Fibroblast of lung (primary cell): ENCODE data around the gene WNT6. TPM values are rescaled to one million over a fixed set of nuclear protein-coding genes. Genes with fewer than 3 reads are reported as not detected.

ENCODE experiments used
- DNase-seq, 2 donors: peaks; one replicate each; pipeline versions ENCODE4 v3.0.0 to v3.0.0-alpha.2; 2010; ENCODE audit warnings: low read depth in 2 of 2
- H2AFZ ChIP-seq: 2 replicates; pipeline ENCODE4 v1.5.1; 2012; ENCODE audit warnings: low read length, control low read depth, inconsistent platforms
- H3K27ac ChIP-seq: 2 replicates; pipeline ENCODE4 v1.5.1; 2011; ENCODE audit warnings: low read length, control low read depth; ENCODE audit not compliant: insufficient read depth
- H3K27me3 ChIP-seq: 2 replicates; pipeline ENCODE4 v1.5.1; 2011; ENCODE audit warnings: mild to moderate bottlenecking, low read length; ENCODE audit not compliant: control insufficient read depth, insufficient read depth
- H3K36me3 ChIP-seq: 2 replicates; pipeline ENCODE4 v1.5.1; 2011; ENCODE audit warnings: low read length; ENCODE audit not compliant: control insufficient read depth, insufficient read depth
- H3K4me1 ChIP-seq: 2 replicates; pipeline ENCODE4 v1.5.1; 2011; ENCODE audit warnings: low read length; ENCODE audit not compliant: control insufficient read depth, insufficient read depth; ENCODE audit errors: extremely low read depth
- H3K4me2 ChIP-seq: 2 replicates; pipeline ENCODE4 v1.5.1; 2011; ENCODE audit warnings: low read length, control low read depth; ENCODE audit not compliant: insufficient read depth; ENCODE audit errors: extremely low read depth
- H3K4me3 ChIP-seq, 4 experiments: fragments of 200-600 bp in 1 of 4; sonication (generic) in 1 of 4; replicated peaks in 1 of 4; 2 replicates each; pipeline ENCODE4 v1.5.1; 2011 to 2016; ENCODE audit warnings: low read length in 4 of 4, low read depth in 3 of 4, mild to moderate bottlenecking in 3 of 4, control low read depth in 2 of 4, inconsistent platforms in 1 of 4, mixed read lengths in 1 of 4; ENCODE audit not compliant: insufficient read depth in 1 of 4; ENCODE audit errors: control extremely low read depth in 1 of 4
- H3K79me2 ChIP-seq: 2 replicates; pipeline ENCODE4 v1.5.1; 2012; ENCODE audit warnings: mild to moderate bottlenecking, low read length, inconsistent platforms; ENCODE audit not compliant: control insufficient read depth, insufficient read depth
- H3K9ac ChIP-seq: 2 replicates; pipeline ENCODE4 v1.5.1; 2011; ENCODE audit warnings: mild to moderate bottlenecking, low read length, control low read depth; ENCODE audit not compliant: insufficient read depth
- H3K9me3 ChIP-seq: 2 replicates; pipeline ENCODE4 v1.5.1; 2012; ENCODE audit warnings: low read depth, low read length; ENCODE audit not compliant: control insufficient read depth, insufficient read depth
- H4K20me1 ChIP-seq: 2 replicates; pipeline ENCODE4 v1.5.1; 2011; ENCODE audit warnings: low read length; ENCODE audit not compliant: control insufficient read depth, insufficient read depth; ENCODE audit errors: extremely low read depth
- CTCF ChIP-seq, 2 donors: IDR thresholded peaks in 1 of 2; conservative IDR thresholded peaks in 1 of 2; 1 replicate in 1 of 2; 2 replicates in 1 of 2; pipeline ENCODE4 v1.5.1; 2011 to 2012; ENCODE audit warnings: low read length in 2 of 2, control low read depth in 1 of 2, inconsistent platforms in 1 of 2, low read depth in 1 of 2, mild to moderate bottlenecking in 1 of 2
- EZH2 ChIP-seq: IDR thresholded peaks from 2 replicates; pipeline ENCODE4 v1.5.1; 2012; ENCODE audit warnings: low read length, control low read depth, mild to moderate bottlenecking; ENCODE audit errors: missing control alignments
- polyA plus RNA-seq, 2 donors: library from polyadenylated mRNA; depleted of rRNA in 1 of 2; stranded (reverse) in 1 of 2; unstranded in 1 of 2; fragments of >200 nt; gene quantifications; 2 replicates each; pipeline ENCODE4 v1.2.1, GENCODE V29; 2011 to 2012; ENCODE audit warnings: missing spikeins in 1 of 2
- total RNA-seq: library from RNA; depleted of rRNA; stranded (reverse); fragments of >200 nt; gene quantifications from 2 replicates; pipeline ENCODE4 v1.2.1, GENCODE V29; 2014

Gene WNT6
- total and polyA plus RNA-seq, 2 donors (not counting 1 experiment from before 2014, with no cell fraction given): not detected

GRCh38 chr2:218910741-218911140 is 51.1 kb downstream of the WNT6 start:
- DNase-seq: no peak
- no peak overlapping the region for H3K9ac ChIP-seq
- H3K4me1 ChIP-seq: no peaks in the 10 kb centered on the region
- no peaks in the 10 kb centered on the region for H3K9me3 ChIP-seq
- no peaks in the 10 kb centered on the region for H4K20me1 ChIP-seq
- H3K27ac ChIP-seq: no peak overlapping the region
- TF ChIP-seq EZH2: no peak
- no peak overlapping the region for H2AFZ ChIP-seq
- no peaks in the 10 kb centered on the region for H3K36me3 ChIP-seq
- no peak overlapping the region for H3K4me2 ChIP-seq
- H3K4me3 ChIP-seq: no peak overlapping the region
- no peaks in the 10 kb centered on the region for H3K27me3 ChIP-seq
- H3K79me2 ChIP-seq: no peaks in the 10 kb centered on the region

- Histone ChIP-seq H3K27ac (no peak overlapping the region), H3K4me3 (no peak overlapping the region), H3K36me3 (no peaks in the 10 kb centered on the region), H3K4me1 (no peaks in the 10 kb centered on the region), H2AFZ (no peak overlapping the region), H3K79me2 (no peaks in the 10 kb centered on the region), H3K27me3 (no peaks in the 10 kb centered on the region), H3K9ac (no peak overlapping the region), H3K4me2 (no peak overlapping the region), H3K9me3 (no peaks in the 10 kb centered on the region), H4K20me1 (no peaks in the 10 kb centered on the region)
- no peak for TF ChIP-seq CTCF (conservative IDR thresholded peaks at IDR 0.05 in 1 of 2, IDR thresholded peaks at IDR 0.05 in 1 of 2; ENCODE audit: low read depth in 1 of 2, low read length in 2 of 2)
- no peak for TF ChIP-seq EZH2
- DNase-seq: no peak
These were observed 60.9 kb downstream of the WNT6 start for GRCh38 chr2:218920504-218920903.

Other genes with a start within 250 kb of the WNT6 start
- gene ZNF142, start 200.2 kb upstream of the WNT6 start, total RNA-seq: 5.6 and 7.3 TPM in 2 replicates
- gene ZNF142, start 200.2 kb upstream of the WNT6 start, polyA plus RNA-seq: 4.3 and 8.1 TPM in 2 replicates
- 26.2 and 38.3 TPM in 2 replicates for gene BCS1L, start 200.1 kb upstream of the WNT6 start, total RNA-seq
- 28.8 and 38.8 TPM in 2 replicates for gene BCS1L, start 200.1 kb upstream of the WNT6 start, polyA plus RNA-seq
- gene RNF25, start 187.8 kb upstream of the WNT6 start, total RNA-seq: 26.7 and 39.1 TPM in 2 replicates
- 42.1 and 75.0 TPM in 2 replicates for gene RNF25, start 187.8 kb upstream of the WNT6 start, polyA plus RNA-seq
- gene STK36, start 187.7 kb upstream of the WNT6 start, total RNA-seq: 32.1 and 36.0 TPM in 2 replicates
- gene STK36, start 187.7 kb upstream of the WNT6 start, polyA plus RNA-seq: 21.4 and 24.7 TPM in 2 replicates
- 5.9 and 9.4 TPM in 2 replicates for gene TTLL4, start 149.0 kb upstream of the WNT6 start, total RNA-seq
- 6.1 and 14.4 TPM in 2 replicates for gene TTLL4, start 149.0 kb upstream of the WNT6 start, polyA plus RNA-seq
- gene CYP27A1, start 77.7 kb upstream of the WNT6 start, total RNA-seq: 40.6 and 53.8 TPM in 2 replicates
- 12.7 and 16.2 TPM in 2 replicates for gene CYP27A1, start 77.7 kb upstream of the WNT6 start, polyA plus RNA-seq
- gene PRKAG3, start 28.0 kb upstream of the WNT6 start, total RNA-seq: 0.26 and 0.33 TPM in 2 replicates
- 0.02 TPM in 1 of 2 replicates, not detected in the other for gene PRKAG3, start 28.0 kb upstream of the WNT6 start, polyA plus RNA-seq
- not detected in 2 replicates for gene WNT10A, start 21.0 kb downstream of the WNT6 start, total RNA-seq
- not detected in 2 replicates for gene WNT10A, start 21.0 kb downstream of the WNT6 start, polyA plus RNA-seq
- under 0.01 and 0.17 TPM in 2 replicates for gene CDK5R2, start 99.9 kb downstream of the WNT6 start, total RNA-seq
- gene CDK5R2, start 99.9 kb downstream of the WNT6 start, polyA plus RNA-seq: 0.02 and 0.05 TPM in 2 replicates
- gene FEV, start 125.4 kb downstream of the WNT6 start, total RNA-seq: not detected in 2 replicates
- gene FEV, start 125.4 kb downstream of the WNT6 start, polyA plus RNA-seq: not detected in 2 replicates
- gene CRYBA2, start 133.6 kb downstream of the WNT6 start, total RNA-seq: not detected in 2 replicates
- gene CRYBA2, start 133.6 kb downstream of the WNT6 start, polyA plus RNA-seq: not detected in 2 replicates
- gene CFAP65, start 181.7 kb downstream of the WNT6 start, total RNA-seq: not detected in 2 replicates
- gene CFAP65, start 181.7 kb downstream of the WNT6 start, polyA plus RNA-seq: not detected in 2 replicates
- gene IHH, start 201.1 kb downstream of the WNT6 start, total RNA-seq: not detected in 2 replicates
- gene IHH, start 201.1 kb downstream of the WNT6 start, polyA plus RNA-seq: not detected in 2 replicates